H4 (cell line): ENCODE measurements around the gene B3GNT7. TPM values are rescaled to one million over a fixed set of nuclear protein-coding genes. Genes with fewer than 3 reads are reported as not detected.
"Not testable (repeated sequence)": the region's sequence is repeated elsewhere in the genome, so short reads cannot be mapped to it uniquely, and the experiment has no call there.

Source experiments
- DNase-seq: peaks from one replicate; pipeline ENCODE4 v3.0.0-alpha.2; 2015; ENCODE audit warnings: low spot score
- total RNA-seq: library from RNA; depleted of rRNA; stranded (reverse); fragments of >200 nt; shearing (Covaris generic); gene quantifications from 2 replicates; pipeline ENCODE4 v1.2.3, GENCODE V29; 2014

The B3GNT7 gene
- total RNA-seq, 1 experiment from 2014 or later: not detected

DNA sequence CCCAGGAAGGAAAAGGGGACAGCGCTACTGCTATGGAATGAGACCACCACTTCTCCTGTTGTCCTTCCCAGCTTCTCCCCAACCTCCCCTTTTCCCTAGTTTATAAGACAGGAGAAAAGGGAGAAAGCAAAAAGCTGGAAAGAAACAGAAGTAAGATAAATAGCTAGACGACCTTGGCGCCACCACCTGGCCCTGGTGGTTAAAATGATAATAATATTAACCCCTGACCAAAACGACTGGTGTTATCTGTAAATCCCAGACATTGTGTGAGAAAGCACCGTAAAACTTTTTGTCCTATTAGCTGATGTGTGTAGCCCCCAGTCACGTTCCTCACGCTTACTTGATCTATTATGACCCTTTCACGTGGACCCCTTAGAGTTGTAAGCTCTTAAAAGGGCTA lies 5.2 kb downstream of the B3GNT7 start:
- DNase-seq: not testable (repeated sequence)

DNA sequence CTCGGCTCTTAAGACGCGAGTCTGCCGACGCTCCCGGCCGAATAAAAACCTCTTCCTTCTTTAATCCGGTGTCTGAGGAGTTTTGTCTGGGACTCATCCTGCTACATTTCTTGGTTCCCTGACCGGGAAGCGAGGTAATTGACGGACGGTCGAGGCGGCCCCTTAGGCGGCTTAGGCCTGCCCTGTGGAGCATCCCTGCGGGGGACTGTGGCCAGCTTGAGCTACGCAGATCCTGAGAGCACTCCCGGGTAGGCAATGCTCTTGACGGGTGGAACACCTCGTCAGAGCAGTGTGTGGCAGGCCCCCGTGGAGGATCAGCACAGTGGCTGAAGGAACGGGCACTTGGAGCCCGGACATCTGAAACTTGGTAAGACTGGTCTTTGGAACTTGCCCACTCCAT lies 5.6 kb downstream of the B3GNT7 start:
- not testable (repeated sequence) for DNase-seq

DNA sequence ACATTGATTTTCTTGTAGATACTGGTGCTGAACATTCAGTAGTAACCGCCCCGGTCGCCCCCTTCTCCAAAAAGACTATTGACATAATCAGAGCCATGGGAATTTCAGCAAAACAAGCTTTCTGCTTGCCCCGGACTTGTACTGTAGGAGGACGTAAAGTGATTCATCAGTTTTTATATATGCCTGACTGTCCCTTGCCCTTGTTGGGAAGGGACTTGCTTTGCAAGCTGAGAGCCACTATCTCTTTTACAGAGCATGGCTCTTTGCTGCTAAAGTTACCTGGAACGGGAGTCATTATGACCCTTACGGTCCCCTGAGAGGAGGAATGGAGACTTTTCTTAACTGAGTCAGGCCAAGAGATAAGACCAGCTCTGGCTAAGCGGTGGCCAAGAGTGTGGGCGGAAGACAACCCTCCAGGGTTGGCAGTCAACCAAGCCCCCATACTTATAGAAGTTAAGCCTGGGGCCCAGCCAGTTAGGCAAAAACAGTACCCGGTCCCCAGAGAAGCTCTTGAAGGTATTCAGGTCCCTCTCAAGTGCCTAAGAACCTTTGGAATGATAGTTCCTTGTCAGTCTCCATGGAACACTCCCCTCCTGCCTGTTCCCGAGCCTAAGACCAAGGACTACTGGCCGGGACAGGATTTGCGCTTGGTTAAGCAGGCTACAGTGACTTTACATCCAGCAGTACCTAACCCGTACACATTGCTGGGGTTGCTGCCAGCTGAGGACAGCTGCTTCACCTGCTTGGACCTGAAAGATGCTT lies 8.1 kb downstream of the B3GNT7 start:
- not testable (repeated sequence) for DNase-seq

DNA sequence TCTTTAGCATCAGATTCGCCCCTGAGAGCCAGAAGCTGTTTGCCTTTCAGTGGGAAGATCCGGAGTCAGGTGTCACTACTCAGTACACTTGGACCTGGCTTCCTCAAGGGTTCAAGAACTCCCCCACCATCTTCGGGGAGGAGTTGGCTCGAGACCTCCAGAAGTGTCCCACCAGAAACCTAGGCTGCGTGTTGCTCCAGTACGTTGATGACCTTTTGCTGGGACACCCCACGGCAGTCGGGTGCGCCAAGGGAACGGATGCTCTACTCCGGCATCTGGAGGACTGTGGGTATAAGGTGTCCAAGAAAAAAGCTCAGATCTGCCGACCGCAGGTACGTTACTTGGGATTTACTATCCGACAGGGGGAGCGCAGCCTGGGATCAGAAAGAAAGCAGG lies 8.7 kb downstream of the B3GNT7 start:
- not testable (repeated sequence) for DNase-seq

DNA sequence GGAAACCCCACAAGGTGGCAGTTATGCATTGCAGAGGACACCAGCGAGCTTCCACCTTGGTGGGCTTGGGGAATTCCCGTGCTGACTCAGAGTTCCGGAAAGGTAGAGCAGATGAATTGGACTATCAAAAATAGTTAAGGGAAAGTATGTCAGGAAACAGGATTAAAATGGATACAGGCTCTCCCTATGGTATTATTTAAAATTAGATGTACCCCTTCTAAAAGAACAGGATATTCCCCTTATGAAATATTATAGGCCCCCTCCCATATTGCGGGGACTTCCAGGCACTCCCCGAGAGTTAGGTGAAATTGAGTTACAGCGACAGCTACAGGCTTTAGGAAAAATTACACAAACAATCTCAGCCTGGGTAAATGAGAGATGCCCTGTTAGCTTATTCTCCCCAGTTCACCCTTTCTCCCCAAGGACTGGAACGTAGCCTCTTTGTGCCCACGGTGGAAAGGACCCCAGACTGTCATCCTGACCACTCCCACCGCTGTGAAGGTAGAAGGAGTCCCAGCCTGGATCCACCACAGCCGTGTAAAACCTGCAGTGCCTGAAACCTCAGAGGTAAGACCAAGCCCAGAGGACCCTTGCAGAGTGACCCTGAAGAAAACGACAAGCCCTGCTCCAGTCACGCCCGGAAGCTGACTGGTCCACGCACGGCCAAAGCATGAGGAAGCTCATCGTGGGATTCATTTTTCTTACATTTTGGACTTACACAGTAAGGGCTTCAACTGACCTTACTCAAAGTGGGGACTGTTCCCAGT lies 10.3 kb downstream of the B3GNT7 start:
- not testable (repeated sequence) for DNase-seq

DNA sequence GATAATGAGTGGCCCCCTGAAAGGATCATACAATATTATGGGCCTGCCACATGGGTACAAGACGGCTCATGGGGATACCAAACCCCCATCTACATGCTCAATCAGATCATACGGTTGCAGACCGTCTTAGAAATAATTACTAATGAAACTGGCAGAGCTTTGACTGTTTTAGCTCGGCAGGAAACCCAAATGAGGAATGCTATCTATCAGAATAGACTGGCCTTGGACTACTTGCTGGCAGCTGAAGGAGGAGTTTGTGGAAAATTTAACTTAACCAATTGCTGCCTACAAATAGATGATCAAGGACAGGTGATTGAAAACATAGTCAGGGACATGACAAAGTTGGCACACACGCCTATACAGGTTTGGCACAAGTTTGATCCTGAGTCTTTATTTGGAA lies 12.2 kb downstream of the B3GNT7 start:
- not testable (repeated sequence) for DNase-seq

DNA sequence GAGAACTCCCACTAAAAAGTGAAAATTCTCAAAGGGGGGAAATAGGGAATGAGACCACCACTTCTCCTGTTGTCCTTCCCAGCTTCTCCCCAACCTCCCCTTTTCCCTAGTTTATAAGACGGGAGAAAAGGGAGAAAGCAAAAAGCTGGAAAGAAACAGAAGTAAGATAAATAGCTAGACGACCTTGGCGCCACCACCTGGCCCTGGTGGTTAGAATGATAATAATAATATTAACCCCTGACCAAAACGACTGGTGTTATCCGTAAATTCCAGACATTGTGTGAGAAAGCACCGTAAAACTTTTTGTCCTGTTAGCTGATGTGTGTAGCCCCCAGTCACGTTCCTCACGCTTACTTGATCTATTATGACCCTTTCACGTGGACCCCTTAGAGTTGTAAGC lies 12.8 kb downstream of the B3GNT7 start:
- not testable (repeated sequence) for DNase-seq

DNA sequence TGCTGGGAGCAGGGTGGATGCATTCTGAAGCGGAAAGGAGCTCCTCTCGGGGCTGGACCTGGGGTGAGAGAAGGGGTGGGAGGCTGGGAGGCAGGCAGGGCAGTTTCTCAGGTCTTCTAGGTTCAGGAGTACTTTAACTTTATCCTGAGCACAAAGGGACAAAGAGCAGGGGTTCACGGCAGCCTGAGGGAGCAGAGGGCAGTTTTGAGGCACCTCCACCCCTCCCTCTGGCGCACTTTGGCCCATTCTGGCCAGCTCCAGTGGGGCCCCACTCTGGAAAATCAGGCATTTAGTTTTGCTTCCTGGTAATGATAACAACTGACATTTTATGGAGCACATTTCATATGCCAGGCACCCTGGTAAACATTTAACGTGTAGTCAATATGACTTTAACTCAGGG lies 14.3 kb downstream of the B3GNT7 start:
- DNase-seq: no peak

DNA sequence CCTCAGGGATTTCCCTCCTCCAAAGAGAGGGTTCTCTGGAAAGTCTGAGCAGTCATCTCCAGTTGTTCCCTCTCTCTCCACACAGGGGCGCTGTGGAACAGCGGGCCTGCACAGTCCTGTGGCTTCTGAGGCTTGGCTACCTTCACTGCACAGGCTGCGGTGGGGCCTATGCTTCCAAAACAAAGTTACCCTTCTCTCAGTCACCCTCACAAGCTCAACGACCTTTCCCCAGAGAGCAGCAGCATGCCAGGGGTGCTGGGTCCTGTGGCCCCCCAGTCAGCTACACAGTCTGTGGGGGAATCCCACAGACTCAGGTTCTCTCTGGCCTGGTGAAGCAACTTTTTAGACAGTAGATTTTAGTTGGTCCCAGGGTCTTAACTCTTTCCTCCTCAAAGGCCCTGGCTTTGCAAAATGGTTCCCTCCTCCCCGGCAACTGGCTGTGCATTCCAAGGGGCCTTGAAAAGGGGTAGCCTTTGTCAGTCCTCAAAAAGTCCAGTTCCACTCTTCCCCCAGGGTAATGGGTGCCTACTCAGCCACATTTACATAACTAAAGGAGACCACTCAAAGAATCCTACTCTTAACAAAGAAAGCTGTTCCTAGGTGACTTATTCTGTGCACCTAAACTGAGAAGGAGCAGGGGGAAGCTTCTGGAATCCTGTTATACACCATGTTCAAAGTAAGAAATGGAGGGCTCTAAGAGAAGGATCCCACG lies 14.9 kb downstream of the B3GNT7 start:
- no peak for DNase-seq

DNA sequence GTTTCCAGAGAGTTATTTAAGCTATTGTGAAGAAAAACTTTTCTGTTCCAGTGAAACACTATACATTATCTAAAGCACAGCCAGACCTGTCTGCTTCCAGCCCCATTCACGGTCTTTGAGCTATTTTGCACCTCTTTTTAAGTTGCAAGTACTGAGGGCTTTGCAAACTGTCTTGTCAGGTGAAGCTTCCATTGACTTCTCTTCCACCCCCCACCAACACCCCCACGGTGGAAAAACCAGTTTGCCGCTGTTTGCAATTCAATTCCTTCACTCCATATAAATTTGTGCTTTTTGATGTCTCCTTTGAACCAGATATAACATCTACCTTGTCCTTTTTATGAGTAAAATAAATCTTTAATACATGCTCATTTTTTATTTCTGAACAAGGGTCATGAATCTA lies 15.7 kb downstream of the B3GNT7 start:
- DNase-seq: no peak

DNA sequence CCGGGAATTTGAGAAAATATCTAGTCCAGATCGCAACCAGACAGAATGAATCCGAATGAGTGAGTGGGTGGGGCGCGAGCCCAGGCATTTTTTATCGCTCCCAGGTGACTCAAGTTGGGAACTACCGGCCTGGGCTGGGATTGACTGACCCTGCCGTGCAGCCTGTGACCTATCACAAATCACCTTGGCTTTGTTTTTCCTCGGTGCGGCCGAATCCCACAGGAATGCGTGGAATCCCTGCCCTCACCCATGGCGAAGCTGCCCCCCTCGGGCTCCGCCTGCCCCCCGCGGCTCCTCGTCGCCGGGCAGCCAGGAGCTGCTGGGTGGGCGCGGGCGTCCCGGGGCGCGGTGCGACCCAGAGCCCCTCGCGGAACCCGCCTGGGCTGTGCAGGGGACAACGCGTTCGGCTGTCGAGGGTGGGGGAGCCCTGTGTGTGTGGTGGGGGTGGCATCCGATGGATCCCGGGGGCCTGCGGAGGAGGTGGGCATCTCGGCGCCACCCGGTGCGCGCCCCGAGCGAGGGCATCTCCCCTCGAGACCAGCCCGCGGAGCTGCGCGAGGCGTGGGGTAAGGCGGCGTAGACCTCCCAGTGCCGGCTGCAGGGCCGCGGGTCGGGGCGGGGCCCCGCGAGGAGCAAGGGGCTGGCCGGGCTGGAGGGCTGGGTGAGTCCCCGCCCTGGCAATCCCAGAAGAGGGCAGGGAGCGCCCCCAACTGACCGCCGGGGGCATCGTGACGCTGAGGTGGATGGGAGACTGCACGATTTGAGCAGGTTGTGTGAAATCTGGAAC lies 16.5 kb downstream of the B3GNT7 start:
- DNase-seq: peak; percentile 76

DNA sequence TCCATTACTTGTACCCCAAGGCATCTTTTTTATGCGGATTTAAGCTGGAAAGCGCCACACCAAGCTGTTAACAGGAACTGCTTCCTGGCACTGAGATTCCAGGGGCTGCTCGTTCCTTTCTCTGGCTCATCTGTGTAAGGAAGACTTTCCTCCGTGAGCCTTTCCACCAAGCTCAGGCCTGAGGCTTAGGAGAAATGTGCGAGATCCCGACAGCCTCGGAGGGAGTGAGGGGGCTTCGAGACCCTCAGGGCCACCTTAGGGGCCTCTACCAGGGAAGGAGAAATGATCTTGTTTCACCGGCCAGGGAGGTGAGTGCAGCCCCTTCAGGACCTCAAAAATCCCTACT lies 17.1 kb downstream of the B3GNT7 start:
- DNase-seq: no peak

DNA sequence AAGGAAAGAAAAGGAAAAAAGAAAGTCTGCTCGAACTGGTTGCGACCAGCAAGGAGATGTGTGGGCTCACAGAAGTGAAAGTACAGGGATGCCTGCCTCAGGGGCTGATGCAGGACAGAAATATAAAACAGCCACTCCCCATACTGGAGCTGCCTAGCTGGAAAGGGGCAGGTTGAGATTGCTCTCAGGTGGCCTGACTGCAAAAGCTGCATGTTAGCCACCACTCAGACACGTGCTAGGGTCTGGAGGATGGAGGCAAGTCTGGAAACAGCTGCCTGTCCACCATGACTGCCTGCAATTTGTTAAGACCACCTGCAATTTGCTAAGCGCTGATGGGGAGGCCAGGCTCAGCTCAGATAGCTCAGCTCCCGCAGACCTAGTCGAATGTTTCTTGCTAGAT lies 17.9 kb downstream of the B3GNT7 start:
- DNase-seq: no peak

DNA sequence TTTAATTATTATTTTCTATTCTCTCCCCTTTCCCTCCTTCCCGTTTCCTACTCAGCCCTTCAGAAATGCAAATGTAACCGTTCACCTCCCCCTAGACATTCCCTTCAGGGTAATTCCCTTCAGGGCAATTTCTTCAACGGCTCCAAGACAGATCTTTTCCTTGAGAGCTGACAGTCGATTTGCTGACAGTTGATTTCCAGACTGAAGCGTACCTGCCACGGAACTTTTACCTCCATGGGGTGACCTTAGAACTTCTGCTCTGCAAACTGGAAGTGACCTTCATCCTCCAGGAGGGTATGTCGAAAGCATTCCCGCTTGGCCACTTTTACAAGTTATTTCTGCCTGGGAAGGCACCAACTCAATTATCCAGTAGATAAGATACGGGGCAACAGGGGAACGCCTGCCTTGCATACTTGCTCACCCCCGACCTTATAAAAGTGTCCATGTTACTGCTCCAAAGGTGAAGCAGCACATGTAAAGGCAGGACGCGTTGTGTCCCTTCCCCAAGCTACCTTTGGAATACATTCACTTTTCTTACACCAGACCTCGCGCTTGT lies 18.5 kb downstream of the B3GNT7 start:
- no peak for DNase-seq

DNA sequence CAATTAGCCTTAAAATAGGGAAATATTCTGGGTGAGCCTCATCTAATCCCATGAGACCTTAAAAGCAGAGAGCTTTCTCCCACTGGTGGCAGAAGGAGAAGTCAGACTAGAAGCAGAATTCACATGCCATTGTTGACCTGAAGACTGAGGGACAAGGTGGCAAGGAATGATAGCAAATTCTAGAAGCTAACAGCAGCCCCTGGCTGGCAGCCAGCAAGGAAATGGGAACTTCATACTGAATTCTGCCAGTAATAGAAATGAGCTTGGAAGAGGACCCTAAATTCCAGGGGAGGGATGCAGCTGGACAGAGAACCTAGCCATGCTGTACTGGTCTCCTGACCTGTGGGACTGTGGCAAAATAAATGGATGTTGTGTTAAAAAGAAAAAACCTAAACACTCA lies 19.5 kb downstream of the B3GNT7 start:
- DNase-seq: no peak

DNA sequence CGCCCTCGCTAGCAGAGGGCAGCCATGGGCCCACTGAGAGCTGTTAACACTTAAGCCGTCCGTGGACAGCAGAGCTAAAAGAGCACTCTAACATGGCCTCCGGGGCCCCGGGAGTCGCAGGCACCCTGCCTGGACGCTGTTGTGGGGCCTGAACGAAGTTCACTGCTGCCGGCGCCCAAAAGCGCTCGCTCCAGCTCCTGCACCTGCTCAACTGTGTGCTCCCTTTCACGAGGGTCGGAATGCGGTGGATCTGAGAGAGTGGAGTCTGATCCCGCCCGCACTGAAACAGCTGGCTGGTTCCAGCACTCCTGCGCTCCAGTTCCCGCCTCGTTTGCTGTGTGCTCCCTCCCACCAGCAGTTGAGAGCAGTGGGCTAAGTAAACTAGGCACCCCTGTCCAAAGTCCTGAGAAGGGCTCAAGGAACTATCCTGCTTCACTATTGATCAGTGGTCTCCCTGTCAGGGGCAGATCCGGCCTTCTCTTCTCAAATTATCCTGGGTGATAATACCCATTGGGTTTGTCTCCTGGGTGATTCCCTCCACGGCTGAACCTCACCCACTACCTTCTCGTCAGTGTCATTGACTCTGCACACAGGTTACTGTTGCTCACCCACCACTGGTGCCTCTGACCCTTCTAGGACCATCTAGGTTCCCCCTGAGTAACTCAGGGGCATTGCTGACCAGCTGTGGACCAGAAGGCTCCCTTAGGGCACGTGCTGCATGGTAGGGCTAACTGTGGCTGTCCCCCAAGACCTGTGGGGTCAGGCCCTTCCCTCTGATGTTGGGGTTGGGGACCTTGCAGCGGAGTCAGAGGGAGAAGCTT lies 23.5 kb downstream of the B3GNT7 start:
- no peak for DNase-seq

DNA sequence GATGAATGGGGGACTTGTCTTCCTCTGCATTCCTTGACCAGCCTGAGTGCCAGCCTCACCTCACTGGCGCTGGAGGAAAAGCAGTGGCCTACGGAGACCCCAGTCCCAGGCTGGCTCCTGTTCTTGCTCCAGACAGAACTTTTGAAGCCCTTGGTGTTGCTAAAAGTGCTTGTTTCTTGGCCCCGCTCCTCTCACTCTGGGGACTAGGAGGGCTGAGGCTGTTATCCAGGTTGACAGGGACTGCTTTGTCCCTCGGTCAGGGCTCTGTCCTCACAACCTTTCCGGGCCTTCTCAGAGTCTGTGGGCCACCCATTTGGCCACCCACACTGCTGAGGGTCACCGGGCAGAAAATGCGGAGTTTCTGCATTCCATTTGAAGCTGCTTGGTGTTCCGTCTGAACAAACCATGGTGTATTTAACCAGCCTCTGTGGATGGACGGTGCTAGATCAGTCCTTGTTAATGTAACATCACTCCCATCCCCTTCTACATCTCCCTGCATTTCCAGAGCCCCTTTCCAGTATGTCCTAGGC lies 25.6 kb downstream of the B3GNT7 start:
- no peak for DNase-seq

DNA sequence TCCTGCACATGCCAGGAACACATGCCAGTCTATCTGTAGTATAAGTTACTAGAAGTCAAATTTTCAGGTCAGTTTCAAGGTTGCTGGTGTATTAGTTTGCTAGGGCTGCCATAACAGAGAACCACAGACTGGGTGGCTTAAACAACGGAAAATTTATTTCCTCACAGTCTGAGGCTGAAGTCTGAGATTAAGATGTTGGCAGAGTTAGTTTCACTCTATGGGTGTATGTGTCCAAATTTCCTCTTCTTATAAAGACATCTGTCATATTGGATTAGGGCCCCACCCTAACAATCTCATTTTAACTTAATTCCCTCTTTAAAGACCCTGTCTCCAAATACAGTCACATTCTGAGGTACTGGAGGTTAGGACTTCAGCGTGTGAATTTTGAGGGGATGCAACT lies 26.5 kb downstream of the B3GNT7 start:
- no peak for DNase-seq

DNA sequence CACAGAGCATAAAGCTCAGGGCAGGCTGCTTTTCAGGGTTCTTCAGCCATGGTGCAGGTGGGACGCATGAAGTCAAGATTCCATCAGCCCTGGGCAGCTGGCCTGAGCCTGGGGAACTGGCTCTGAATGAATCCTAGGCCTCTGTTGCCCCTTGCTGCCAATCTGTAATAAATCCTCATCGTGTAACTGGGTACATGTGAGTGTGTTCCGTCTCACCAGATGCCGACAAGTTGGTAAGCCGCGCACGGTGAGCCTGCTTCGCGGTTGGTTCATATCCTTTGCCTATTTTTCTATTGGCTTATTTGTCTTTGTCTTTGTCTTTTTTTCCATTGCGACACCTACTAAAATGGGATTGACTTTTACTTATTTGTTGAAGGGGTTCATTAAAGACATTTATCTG lies 27.7 kb downstream of the B3GNT7 start:
- no peak for DNase-seq

DNA sequence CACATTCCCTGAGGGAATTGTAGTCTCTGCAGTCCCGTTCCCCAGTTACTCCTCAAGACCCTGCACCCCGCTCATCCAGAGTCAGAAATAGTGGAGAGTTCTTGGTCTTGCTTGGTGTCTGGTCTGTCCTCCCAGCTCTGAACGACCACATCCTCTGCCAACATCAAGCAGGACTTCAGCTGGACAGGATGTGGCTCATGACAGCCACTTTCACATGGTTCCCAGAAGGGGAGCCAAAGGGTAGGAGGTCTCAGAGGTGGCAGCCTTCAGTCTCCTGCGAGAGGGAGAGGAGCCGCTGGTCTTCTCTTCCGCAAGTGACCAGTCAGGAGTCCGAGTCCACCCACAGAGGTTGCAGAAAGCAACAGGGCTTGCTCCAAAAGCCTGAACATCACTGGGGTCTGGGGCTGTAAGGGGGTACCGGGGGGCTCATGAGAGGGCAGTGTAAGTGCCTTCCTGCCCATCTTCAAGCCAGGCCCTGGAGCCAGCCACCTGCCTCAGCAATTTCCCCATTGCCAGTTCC lies 29.8 kb downstream of the B3GNT7 start:
- DNase-seq: no peak
